ENCODE measurements around the gene SLC39A12. TPM values are rescaled to one million over a fixed set of nuclear protein-coding genes. Genes with fewer than 3 reads are reported as not detected.

The SLC39A12 gene
- total and polyA plus RNA-seq, 2 experiments from 2014 or later = not detected

DNA sequence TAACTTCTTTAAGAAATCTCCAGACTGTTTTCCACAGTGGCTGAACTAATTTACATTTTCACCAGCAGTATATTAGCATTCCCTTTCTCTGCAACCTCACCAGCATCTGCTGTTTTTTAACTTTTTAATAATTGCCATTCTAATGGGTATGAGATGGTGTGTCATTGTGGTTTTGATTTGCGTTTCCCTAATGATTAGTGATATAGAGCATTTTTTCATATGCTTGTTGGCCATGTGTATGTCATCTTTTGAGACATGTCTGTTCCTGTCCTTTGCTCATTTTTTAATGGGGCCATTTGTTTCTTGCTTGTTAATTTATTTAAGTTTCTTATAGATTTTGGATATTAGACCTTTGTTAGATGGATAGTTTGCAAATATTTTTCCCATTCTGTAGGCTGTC is 68.8 kb downstream of the SLC39A12 start:
- Mint-ChIP-seq H3K27me3 (ENCODE audit: insufficient read depth, low read depth, poor library complexity) (peaks cover 2% of the 10 kb centered on the region), H3K36me3 (ENCODE audit: low read depth) (no peaks in the 10 kb centered on the region; the same call in 2 of the 3 replicates), H3K4me3 (no peak overlapping the region), H3K27ac (no peak overlapping the region), H3K9me3 (peaks cover 29% of the 10 kb centered on the region; the same call in 2 of the 3 replicates), H3K4me1 (no peaks in the 10 kb centered on the region)
- no peaks in the 10 kb centered on the region for H3K27me3 ChIP-seq (ENCODE audit: insufficient read depth)
- no peak overlapping the region for H3K27ac ChIP-seq (ENCODE audit: low read depth)
- H4K20me1 ChIP-seq (replicated peaks; ENCODE audit: insufficient read depth) = no peaks in the 10 kb centered on the region
- no peak overlapping the region for H3K4me2 ChIP-seq
- no peaks in the 10 kb centered on the region for H3K36me3 ChIP-seq (ENCODE audit: insufficient read depth)
- H3K4me1 ChIP-seq (ENCODE audit: insufficient read depth) = no peaks in the 10 kb centered on the region
- H3K9me2 ChIP-seq (ENCODE audit: insufficient read depth) = no peaks in the 10 kb centered on the region
- ATAC-seq (no peak), DNase-seq (ENCODE audit: low spot score) (no peak)
- H3K79me2 ChIP-seq (replicated peaks; ENCODE audit: insufficient read depth) = no peaks in the 10 kb centered on the region
- H2AFZ ChIP-seq = no peak overlapping the region
- TF ChIP-seq ETS1 (IDR thresholded peaks at IDR 0.05) (no peak), NANOG (IDR thresholded peaks at IDR 0.05; ENCODE audit: borderline replicate concordance) (no peak), ZNF114 (CRISPR knock-in tag; IDR thresholded peaks at IDR 0.05) (no peak), STAT1 (IDR thresholded peaks at IDR 0.05; ENCODE audit: unreplicated experiment) (no peak), CREB1 (CRISPR knock-in tag; IDR thresholded peaks at IDR 0.05; ENCODE audit: low read depth) (no peak)
- TF ChIP-seq, protein P1, sequence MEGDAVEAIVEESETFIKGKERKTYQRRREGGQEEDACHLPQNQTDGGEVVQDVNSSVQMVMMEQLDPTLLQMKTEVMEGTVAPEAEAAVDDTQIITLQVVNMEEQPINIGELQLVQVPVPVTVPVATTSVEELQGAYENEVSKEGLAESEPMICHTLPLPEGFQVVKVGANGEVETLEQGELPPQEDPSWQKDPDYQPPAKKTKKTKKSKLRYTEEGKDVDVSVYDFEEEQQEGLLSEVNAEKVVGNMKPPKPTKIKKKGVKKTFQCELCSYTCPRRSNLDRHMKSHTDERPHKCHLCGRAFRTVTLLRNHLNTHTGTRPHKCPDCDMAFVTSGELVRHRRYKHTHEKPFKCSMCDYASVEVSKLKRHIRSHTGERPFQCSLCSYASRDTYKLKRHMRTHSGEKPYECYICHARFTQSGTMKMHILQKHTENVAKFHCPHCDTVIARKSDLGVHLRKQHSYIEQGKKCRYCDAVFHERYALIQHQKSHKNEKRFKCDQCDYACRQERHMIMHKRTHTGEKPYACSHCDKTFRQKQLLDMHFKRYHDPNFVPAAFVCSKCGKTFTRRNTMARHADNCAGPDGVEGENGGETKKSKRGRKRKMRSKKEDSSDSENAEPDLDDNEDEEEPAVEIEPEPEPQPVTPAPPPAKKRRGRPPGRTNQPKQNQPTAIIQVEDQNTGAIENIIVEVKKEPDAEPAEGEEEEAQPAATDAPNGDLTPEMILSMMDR (conservative IDR thresholded peaks at IDR 0.05; ENCODE audit: low read depth in 2 of 2) = no peak
- TF ChIP-seq, protein P2, sequence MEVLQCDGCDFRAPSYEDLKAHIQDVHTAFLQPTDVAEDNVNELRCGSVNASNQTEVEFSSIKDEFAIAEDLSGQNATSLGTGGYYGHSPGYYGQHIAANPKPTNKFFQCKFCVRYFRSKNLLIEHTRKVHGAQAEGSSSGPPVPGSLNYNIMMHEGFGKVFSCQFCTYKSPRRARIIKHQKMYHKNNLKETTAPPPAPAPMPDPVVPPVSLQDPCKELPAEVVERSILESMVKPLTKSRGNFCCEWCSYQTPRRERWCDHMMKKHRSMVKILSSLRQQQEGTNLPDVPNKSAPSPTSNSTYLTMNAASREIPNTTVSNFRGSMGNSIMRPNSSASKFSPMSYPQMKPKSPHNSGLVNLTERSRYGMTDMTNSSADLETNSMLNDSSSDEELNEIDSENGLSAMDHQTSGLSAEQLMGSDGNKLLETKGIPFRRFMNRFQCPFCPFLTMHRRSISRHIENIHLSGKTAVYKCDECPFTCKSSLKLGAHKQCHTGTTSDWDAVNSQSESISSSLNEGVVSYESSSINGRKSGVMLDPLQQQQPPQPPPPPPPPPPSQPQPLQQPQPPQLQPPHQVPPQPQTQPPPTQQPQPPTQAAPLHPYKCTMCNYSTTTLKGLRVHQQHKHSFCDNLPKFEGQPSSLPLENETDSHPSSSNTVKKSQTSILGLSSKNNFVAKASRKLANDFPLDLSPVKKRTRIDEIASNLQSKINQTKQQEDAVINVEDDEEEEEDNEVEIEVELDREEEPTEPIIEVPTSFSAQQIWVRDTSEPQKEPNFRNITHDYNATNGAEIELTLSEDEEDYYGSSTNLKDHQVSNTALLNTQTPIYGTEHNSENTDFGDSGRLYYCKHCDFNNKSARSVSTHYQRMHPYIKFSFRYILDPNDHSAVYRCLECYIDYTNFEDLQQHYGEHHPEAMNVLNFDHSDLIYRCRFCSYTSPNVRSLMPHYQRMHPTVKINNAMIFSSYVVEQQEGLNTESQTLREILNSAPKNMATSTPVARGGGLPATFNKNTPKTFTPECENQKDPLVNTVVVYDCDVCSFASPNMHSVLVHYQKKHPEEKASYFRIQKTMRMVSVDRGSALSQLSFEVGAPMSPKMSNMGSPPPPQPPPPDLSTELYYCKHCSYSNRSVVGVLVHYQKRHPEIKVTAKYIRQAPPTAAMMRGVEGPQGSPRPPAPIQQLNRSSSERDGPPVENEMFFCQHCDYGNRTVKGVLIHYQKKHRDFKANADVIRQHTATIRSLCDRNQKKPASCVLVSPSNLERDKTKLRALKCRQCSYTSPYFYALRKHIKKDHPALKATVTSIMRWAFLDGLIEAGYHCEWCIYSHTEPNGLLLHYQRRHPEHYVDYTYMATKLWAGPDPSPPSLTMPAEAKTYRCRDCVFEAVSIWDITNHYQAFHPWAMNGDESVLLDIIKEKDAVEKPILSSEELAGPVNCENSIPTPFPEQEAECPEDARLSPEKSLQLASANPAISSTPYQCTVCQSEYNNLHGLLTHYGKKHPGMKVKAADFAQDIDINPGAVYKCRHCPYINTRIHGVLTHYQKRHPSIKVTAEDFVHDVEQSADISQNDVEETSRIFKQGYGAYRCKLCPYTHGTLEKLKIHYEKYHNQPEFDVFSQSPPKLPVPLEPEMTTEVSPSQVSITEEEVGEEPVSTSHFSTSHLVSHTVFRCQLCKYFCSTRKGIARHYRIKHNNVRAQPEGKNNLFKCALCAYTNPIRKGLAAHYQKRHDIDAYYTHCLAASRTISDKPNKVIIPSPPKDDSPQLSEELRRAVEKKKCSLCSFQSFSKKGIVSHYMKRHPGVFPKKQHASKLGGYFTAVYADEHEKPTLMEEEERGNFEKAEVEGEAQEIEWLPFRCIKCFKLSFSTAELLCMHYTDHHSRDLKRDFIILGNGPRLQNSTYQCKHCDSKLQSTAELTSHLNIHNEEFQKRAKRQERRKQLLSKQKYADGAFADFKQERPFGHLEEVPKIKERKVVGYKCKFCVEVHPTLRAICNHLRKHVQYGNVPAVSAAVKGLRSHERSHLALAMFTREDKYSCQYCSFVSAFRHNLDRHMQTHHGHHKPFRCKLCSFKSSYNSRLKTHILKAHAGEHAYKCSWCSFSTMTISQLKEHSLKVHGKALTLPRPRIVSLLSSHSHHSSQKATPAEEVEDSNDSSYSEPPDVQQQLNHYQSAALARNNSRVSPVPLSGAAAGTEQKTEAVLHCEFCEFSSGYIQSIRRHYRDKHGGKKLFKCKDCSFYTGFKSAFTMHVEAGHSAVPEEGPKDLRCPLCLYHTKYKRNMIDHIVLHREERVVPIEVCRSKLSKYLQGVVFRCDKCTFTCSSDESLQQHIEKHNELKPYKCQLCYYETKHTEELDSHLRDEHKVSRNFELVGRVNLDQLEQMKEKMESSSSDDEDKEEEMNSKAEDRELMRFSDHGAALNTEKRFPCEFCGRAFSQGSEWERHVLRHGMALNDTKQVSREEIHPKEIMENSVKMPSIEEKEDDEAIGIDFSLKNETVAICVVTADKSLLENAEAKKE (CRISPR knock-in tag; IDR thresholded peaks at IDR 0.05) = no peak
- TF ChIP-seq, protein P3, sequence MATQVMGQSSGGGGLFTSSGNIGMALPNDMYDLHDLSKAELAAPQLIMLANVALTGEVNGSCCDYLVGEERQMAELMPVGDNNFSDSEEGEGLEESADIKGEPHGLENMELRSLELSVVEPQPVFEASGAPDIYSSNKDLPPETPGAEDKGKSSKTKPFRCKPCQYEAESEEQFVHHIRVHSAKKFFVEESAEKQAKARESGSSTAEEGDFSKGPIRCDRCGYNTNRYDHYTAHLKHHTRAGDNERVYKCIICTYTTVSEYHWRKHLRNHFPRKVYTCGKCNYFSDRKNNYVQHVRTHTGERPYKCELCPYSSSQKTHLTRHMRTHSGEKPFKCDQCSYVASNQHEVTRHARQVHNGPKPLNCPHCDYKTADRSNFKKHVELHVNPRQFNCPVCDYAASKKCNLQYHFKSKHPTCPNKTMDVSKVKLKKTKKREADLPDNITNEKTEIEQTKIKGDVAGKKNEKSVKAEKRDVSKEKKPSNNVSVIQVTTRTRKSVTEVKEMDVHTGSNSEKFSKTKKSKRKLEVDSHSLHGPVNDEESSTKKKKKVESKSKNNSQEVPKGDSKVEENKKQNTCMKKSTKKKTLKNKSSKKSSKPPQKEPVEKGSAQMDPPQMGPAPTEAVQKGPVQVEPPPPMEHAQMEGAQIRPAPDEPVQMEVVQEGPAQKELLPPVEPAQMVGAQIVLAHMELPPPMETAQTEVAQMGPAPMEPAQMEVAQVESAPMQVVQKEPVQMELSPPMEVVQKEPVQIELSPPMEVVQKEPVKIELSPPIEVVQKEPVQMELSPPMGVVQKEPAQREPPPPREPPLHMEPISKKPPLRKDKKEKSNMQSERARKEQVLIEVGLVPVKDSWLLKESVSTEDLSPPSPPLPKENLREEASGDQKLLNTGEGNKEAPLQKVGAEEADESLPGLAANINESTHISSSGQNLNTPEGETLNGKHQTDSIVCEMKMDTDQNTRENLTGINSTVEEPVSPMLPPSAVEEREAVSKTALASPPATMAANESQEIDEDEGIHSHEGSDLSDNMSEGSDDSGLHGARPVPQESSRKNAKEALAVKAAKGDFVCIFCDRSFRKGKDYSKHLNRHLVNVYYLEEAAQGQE (IDR thresholded peaks at IDR 0.05; ENCODE audit: unreplicated experiment) = no peak
- H3F3A ChIP-seq (replicated peaks; ENCODE audit: low read depth) = no peaks in the 10 kb centered on the region
- H3K4me3 ChIP-seq = no peak overlapping the region
